Cerebellar nuclear complex (tissue), 1 donor: Measurements from ENCODE around the gene CAND2.

Experiments
- DNase-seq, 2 experiments: peaks; one replicate each; lab custom pipeline; 2025; lab: John Stamatoyannopoulos, UW

The CAND2 gene

GRCh38 chr3:12807066-12807465 lies 10.6 kb downstream of the CAND2 start:
- no peak for DNase-seq

GRCh38 chr3:12807601-12808359 lies 11.3 kb downstream of the CAND2 start:
- no peak for DNase-seq

- DNase-seq: no peak
Measured at GRCh38 chr3:12808587-12808986, 12.1 kb downstream of the CAND2 start.

GRCh38 chr3:12809001-12809400 lies 12.5 kb downstream of the CAND2 start:
- no peak for DNase-seq

DNA sequence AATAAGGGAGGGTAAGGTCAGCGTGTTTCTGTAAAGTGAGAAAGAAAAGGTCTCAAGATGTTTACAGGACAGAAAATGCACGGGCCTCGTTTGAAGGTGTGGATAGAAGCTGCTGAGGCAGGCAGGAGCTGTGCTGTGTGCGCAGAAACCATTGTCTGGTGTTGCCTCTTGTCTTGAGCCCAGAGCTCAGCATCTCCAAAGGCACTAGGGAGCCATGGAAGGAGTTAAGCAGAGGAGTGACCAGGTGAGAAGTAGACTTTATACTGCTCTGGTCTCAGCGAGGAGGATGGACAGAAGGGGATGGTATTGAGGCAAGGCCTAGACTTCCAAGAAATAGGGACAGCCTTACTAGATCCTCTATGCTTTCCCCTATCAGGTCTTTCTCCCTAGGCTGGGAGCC lies 13.0 kb downstream of the CAND2 start:
- DNase-seq: no peak

DNA sequence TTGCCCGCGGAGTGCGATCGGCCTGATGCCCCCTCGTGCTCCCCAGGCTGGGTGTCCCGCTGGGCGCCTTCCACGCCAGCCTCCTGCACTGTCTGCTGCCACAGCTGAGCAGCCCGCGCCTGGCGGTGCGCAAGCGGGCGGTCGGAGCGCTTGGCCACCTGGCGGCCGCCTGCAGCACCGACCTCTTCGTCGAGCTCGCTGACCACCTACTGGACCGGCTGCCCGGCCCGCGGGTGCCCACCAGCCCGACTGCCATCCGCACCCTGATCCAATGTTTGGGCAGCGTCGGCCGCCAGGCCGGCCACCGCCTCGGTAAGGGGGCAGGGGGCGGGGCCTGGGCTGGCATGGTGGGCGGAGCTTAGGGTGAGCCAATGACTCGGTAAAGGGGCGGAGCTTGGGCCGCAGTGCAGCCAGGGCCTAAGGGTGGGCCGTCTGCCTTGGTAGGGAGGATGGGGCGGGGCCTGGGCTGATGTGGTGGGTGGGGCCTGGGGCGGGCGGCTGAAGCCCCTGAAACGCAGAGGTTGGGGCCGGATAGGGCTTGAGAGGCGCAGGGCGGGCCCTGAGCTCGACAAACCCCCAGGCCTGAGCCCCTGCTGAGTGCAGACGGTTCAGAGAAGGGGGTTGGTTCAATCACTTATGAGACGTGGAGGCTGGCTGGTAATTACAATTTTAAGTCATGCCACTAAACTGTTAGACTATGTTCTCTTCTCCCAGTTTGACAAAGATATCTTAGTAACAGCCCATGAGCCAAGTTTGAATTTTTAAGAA lies 13.7 kb downstream of the CAND2 start:
- DNase-seq: peak; percentile 82 to 88

DNA sequence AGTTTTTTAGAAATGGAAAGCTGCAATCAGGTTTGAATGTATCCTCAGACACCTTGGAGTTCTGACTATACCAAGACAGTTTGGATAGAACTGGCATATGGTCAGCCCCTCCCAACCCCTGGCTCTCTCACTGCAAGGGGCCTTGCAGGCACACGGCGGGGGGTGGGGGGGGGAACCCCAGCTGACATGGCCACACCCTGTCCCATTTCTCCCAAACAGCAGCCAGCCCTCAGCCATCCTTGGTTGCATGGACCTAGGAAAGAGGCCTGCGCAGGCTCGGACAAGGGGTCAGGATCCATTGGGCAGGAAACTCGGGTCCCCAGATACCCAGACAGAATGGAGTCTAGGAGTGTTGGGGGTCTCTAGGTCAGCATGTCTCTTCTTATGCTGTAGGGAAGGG lies 14.5 kb downstream of the CAND2 start:
- no peak for DNase-seq

DNA sequence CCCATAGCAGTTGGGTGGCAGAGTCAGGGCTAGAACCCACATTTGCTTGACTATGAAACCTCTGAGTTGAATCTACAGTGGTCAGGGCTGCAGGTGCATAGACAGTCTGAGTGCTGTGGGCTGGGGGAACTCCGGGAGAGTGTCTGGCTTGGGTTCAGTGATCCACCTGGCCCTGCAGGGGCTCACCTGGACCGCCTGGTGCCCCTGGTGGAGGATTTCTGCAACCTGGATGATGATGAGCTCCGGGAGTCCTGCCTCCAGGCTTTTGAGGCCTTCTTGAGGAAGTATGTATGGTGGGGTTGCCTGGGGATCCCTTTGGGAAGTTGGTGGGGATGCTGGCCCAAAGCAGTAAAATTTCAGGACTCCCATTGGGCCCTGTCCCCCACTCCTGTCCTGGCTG lies 16.3 kb downstream of the CAND2 start:
- no peak for DNase-seq

DNA sequence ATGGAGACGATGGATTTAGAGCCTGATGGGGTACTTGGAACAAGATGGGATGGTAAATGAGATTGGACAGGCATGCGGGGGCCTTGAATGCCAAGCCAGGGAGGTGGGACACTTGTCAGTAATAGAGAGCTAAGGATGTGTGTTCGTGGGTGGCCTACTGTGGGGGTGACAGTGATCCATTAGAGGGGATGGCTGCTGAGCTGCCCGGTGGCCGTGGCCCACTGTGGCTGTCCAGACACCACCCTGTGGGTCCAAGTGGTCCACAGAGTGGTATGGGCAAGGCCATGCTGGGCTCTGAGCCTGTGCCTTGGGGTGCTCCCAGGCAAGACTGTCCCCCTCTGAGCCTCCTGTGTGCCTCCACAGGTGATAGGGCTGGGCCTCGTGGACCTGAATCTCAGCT lies 17.5 kb downstream of the CAND2 start:
- no peak for DNase-seq

DNA sequence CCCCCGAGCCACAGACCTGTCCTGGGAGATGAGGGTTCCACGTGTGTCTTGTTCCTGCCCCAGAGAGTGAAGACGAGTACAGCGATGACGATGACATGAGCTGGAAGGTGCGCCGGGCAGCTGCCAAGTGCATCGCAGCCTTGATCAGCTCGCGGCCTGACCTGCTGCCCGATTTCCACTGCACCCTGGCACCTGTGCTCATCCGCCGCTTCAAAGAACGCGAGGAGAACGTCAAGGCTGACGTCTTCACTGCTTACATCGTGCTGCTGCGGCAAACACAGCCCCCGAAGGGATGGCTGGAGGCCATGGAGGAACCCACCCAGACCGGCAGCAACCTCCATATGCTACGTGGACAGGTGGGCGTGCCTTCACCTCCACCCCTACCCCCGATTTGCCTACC lies 18.6 kb downstream of the CAND2 start:
- DNase-seq: no peak

- no peak for DNase-seq
Measured at GRCh38 chr3:12815719-12816118, 19.2 kb downstream of the CAND2 start.

- peak in 1 of 2 experiments; percentile 34 for DNase-seq
Measured at GRCh38 chr3:12816521-12817342, 20.3 kb downstream of the CAND2 start.

GRCh38 chr3:12817343-12817710 lies 20.8 kb downstream of the CAND2 start:
- DNase-seq: no peak

DNA sequence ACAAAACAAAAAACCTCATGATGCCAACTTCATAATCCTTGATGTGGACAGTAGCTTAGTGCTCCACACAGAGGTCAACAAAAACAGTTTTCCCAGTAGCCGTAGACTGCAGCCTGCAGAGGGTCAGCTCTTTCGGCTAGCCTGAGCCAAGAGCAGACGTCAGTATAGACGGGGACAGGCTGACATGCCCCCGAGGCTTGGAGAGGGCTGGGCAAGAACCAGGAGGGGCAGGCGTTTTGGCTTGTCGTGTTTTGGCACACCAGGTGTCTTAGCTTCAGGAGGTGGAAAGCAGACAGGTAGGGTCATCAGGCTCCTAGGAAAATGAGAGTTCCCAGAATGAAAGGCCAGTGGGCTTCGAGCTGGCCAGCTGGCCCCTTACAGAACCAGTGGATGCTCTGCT lies 21.8 kb downstream of the CAND2 start:
- no peak for DNase-seq

- DNase-seq: no peak
Measured at GRCh38 chr3:12818773-12819172, 22.3 kb downstream of the CAND2 start.

- DNase-seq: no peak
Measured at GRCh38 chr3:12822725-12823373, 26.4 kb downstream of the CAND2 start.

- no peak for DNase-seq
Measured at GRCh38 chr3:12824299-12824698, 27.8 kb downstream of the CAND2 start.

DNA sequence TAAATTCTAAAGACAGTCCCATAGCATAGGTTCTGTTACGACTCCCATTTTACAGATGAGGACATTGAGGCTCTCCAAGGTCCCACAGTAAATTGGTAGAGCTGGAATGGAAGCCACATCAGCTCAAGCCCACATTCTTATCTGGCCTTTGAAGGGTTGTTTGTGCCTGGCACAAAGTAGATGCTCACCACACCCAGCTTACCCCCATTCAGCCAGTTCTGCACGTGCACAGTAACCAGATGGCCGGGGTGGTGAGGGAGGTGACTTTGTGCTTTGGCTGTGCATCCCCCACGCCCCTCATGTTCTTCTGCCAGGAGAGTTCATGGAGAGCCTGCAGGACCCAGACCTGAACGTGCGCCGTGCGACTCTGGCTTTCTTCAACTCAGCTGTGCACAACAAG lies 28.7 kb downstream of the CAND2 start:
- no peak for DNase-seq

DNA sequence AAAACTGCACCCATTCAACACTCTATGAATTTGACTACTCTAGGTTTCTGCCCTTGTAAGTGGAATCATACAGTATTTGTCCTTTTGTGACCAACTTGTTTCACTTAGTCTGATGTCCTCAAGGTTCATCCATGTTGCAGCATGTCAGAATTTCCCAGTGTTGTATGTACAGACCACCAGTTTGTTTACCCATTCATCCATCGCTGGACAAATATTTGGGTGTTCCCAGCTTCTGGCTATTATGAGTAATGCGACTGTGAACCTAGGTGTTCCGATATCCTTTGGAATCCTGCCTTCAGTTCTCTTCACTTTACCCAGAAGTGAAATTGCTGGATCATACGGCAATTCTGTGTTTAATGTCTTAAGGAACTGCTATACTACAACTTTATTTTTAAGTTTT lies 32.3 kb downstream of the CAND2 start:
- no peak for DNase-seq

DNA sequence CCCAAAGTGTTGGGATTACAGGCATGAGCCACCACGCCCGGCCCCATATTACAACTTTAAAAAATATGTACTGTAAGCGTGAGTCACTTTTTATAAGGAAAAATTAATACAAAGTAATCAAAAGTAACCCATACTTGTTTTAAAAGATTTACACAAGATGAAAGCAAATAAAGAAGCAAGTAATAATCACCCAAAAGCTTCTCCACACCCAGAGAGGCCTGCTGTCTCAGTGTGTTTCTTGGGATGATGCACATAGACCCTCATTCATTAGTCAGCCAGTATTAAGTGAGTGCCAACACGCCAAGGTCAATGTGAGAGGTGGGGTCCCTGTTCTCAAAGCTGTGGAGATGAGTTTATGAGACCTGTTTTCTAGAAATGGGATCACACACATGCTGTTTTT lies 32.9 kb downstream of the CAND2 start:
- no peak for DNase-seq

- DNase-seq: no peak
Measured at GRCh38 chr3:12829886-12830784, 33.7 kb downstream of the CAND2 start.
